KOPT-K1 (cell line): ENCODE measurements around the gene VSIG1.

Experiments used
- H3K27ac ChIP-seq: fragments of 200-600 bp; sonication (generic); 2 replicates; pipeline ENCODE4 v1.5.1; 2016; ENCODE audit warnings: antibody characterized with exemption, mild to moderate bottlenecking, low read depth, low read length; ENCODE audit not compliant: poor library complexity, severe bottlenecking
- H3K36me3 ChIP-seq: fragments of 200-600 bp; sonication (generic); 2 replicates; pipeline ENCODE4 v1.5.1; 2017; ENCODE audit warnings: antibody characterized with exemption, mild to moderate bottlenecking, low read length, moderate library complexity; ENCODE audit not compliant: insufficient read depth
- H3K9me3 ChIP-seq: fragments of 200-600 bp; sonication (generic); 2 replicates; pipeline ENCODE4 v1.5.1; 2017; ENCODE audit warnings: antibody characterized with exemption, low read length, mild to moderate bottlenecking; ENCODE audit not compliant: insufficient read depth, poor library complexity, severe bottlenecking

Gene VSIG1

DNA sequence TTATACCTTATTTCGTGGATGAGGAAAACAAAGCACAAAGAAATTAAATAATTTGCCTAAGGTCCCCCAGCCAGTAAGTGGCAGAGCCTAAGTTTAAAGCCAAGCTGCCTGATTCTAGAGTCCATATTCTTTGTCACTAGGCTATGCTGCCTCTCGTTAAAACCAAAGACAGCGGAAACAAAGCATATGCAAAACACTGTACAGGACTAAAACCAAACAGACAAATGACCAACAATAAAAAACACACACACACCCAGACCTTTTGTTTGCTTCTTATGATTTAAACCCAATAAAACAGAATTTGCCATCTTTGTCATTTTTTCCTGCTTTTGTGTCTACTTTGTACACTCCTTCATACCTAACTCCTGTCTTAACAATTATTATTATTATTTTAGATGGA is 10.1 kb upstream of the VSIG1 start:
- no peak overlapping the region for H3K27ac ChIP-seq
- no peaks in the 10 kb centered on the region for H3K9me3 ChIP-seq
- H3K36me3 ChIP-seq: no peaks in the 10 kb centered on the region

DNA sequence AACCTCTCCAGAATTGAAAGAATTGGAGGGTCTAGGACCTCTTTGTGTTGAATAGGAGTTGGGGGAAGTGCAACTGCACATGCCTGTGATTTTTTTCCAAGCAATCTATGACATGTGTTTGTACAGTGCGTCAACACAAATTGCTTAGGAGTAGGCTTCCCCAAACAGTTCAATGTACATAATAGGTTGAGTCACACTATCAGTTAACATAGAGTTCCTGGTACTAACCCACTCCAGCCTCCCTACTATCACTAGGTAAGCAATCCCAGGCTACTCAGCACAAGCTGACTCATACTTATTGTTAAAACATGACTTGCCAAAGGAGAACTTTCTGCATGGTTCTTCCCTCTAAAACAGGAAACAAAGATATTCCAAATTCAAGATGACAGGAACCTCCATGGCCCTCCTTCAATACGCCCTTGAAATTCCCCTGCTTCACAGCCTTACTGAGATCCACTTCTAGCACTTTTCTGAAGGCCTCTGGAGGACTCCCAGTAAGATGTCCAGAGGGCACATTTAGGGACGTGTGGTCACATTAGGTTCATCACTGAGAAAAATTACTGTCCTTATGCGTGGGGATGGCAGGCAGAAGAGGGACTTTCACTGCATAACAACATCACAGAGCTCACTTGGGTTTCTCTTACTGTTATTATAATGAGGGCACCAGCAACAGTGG is 8.4 kb upstream of the VSIG1 start:
- H3K36me3 ChIP-seq: no peaks in the 10 kb centered on the region
- no peak overlapping the region for H3K27ac ChIP-seq
- no peaks in the 10 kb centered on the region for H3K9me3 ChIP-seq

DNA sequence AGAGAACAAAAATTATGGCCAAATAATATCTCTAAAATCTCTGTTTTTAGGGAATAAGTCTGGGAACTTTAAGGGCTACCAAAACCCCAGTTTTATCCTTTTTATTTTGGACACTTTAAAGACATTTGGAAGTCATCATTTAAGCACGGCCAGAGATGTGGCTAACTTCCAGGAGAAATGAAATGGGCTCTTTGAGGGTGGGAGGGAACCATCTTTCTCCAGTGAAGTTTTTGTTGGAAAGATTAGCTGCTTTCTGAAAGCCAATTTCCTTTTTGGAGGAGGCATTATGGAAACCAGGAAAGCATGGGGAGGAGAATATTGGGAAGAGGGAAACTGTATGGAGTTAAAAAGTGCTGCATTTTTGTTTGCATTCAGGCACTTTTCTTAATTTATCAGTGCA is 4.8 kb downstream of the VSIG1 start:
- no peaks in the 10 kb centered on the region for H3K9me3 ChIP-seq
- no peaks in the 10 kb centered on the region for H3K36me3 ChIP-seq
- H3K27ac ChIP-seq: no peak overlapping the region

- Histone ChIP-seq H3K36me3 (no peaks in the 10 kb centered on the region), H3K27ac (no peak overlapping the region), H3K9me3 (no peaks in the 10 kb centered on the region)
These were observed 8.4 kb downstream of the VSIG1 start for GRCh38 chrX:108053218-108053617.

DNA sequence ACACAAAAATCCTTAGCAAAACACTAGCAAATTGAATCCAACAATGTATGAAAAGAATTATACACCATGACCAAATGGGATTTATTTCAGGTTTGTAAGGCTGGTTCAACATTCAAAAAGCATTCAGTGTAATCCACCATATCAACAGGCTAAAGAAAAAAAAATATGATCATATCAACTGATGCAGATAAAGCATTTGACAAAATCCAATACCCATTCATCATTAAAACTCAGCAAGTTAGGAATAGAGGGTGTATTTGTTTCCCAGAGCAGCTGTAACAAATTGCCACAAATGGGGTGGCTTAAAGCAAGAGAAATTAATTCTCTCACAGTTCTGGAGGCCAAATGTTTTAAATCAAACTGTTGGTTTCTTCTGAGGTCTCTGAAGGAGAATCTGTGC is 10.7 kb downstream of the VSIG1 start:
- Histone ChIP-seq H3K27ac (no peak overlapping the region), H3K36me3 (no peaks in the 10 kb centered on the region), H3K9me3 (no peaks in the 10 kb centered on the region)

DNA sequence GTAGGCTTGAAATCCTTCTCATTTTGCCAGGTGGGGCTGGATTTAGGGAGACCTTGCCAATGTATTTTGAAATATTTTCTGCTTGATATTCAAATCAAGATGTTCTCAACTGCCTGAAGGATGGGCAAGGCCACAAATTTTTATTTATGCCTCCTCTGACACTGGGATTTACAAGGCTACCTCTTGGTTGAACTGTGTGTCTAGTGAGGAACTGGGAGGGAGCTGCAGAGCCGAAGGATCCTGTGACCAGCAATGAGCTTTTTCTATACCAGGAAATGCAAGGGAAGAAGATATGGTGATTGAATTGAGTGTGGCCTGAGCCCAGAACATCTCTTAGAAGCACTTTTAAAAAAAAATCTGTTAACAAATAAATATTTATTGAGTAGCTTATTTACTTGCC is 14.9 kb downstream of the VSIG1 start:
- no peaks in the 10 kb centered on the region for H3K9me3 ChIP-seq
- no peaks in the 10 kb centered on the region for H3K36me3 ChIP-seq
- no peak overlapping the region for H3K27ac ChIP-seq

DNA sequence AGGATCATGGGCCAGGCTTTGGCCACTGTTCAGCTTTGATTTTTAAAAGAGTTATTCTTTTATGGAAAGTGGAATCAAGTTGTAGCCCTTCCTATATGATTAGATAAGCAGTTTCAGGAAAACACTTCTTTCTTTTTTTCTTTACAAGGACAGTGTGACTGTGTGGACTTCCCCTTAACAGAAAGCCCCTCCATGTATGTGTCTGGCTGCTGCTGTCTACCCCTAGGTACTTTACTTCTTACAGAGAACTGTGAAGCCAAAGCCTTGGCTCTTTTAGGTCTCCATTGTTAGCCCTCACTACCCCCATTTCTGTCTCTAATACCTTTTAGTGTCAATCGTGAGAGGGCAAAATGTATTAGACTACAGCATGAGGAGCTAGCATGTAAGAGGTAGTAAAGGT is 19.1 kb downstream of the VSIG1 start:
- Histone ChIP-seq H3K36me3 (no peaks in the 10 kb centered on the region), H3K9me3 (no peaks in the 10 kb centered on the region), H3K27ac (no peak overlapping the region)

- Histone ChIP-seq H3K27ac (no peak overlapping the region), H3K9me3 (no peaks in the 10 kb centered on the region), H3K36me3 (no peaks in the 10 kb centered on the region)
These were observed 19.7 kb downstream of the VSIG1 start for GRCh38 chrX:108064613-108065012.

GRCh38 chrX:108068121-108068520 is 23.3 kb downstream of the VSIG1 start:
- Histone ChIP-seq H3K27ac (no peak overlapping the region), H3K9me3 (no peaks in the 10 kb centered on the region)

DNA sequence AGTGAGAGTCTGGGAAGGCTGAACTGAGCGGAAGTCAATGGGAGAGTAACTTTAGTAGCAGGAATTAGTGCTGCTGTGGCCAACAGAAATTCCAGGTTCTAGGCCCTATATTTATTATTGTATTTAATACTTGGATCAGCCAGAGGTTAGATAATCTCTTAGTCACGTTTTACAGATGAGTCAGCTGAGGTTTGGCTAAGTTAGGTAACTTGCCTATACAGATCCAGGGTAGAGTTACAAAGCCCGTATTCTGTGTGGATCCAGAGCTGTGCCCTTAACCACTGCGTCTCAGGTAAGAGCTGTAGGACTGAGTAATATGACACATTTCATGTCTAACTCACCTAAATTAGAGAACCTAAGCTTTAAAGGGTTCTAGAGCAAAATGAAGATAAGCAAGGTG is 26.0 kb downstream of the VSIG1 start:
- Histone ChIP-seq H3K9me3 (no peaks in the 10 kb centered on the region), H3K27ac (no peak overlapping the region), H3K36me3 (no peaks in the 10 kb centered on the region)

More at GRCh38 chrX:108068121-108068520, 23.3 kb downstream of the VSIG1 start:
- no peaks in the 10 kb centered on the region for H3K36me3 ChIP-seq

GRCh38 chrX:108071578-108071977 is 26.7 kb downstream of the VSIG1 start:
- H3K36me3 ChIP-seq: no peaks in the 10 kb centered on the region
- no peaks in the 10 kb centered on the region for H3K9me3 ChIP-seq
- no peak overlapping the region for H3K27ac ChIP-seq

DNA sequence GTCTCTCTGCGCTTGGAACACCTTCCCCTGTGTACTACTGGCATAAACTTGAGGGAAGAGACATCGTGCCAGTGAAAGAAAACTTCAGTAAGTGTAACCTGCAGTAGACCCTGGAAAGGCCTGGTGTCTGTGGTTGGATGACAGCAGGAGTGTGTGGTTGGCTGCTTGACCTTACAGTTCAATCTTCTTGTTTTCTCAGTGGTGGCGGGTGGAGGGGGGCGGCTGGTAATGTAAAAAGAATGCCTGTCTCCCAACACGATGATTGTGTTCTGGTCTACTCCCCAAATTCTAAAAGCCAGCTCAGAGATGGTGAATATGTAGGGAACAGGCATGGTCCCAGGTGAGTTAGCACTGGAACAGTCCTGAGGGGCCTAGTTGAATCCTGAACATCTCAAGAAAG is 27.9 kb downstream of the VSIG1 start:
- Histone ChIP-seq H3K9me3 (no peaks in the 10 kb centered on the region), H3K27ac (no peak overlapping the region), H3K36me3 (no peaks in the 10 kb centered on the region)

DNA sequence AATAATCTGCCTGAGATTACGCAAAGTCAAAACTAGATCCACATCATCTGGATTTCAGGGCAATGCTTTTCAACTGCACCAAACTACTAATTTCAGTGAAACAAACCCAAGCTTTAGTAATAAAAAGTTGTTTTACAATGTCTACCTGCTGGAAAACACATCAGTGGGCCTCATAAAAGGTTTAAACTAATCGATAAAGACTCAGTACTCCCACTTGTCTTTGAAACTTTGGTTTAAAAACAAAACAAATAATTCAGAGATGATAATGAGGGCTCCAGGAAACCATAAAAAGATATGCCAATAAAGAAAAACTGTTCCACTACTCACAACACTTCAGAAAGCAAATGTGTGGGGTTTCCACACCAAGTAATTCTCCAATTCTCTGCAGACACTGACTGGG is 36.2 kb downstream of the VSIG1 start:
- Histone ChIP-seq H3K27ac (no peak overlapping the region), H3K36me3 (peaks cover 17% of the 10 kb centered on the region), H3K9me3 (no peaks in the 10 kb centered on the region)

DNA sequence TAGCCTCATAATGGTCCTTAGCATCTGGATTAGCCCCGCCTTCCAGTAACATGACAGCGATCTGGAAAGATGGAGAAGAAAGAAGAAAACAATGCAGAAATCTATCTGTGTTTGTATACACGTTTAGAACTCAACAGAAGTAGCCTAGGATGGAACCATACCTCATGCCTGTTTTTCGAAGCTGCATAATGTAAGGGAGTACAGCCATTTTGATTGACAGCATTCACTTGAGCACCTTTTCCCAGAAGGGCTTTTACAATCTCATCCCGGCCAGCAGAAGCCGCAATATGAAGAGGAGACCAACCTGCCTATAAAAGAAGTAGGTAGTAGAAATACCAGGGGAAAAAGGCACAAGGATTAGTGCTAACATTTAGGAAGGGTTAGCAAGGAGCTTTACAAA is 42.9 kb downstream of the VSIG1 start:
- H3K27ac ChIP-seq: no peak overlapping the region
- H3K36me3 ChIP-seq: peaks cover 44% of the 10 kb centered on the region
- no peaks in the 10 kb centered on the region for H3K9me3 ChIP-seq

- no peaks in the 10 kb centered on the region for H3K9me3 ChIP-seq
- no peak overlapping the region for H3K27ac ChIP-seq
- peaks cover 44% of the 10 kb centered on the region for H3K36me3 ChIP-seq
These were observed 43.6 kb downstream of the VSIG1 start for GRCh38 chrX:108088511-108088910.

GRCh38 chrX:108090491-108091263 is 45.8 kb downstream of the VSIG1 start:
- Histone ChIP-seq H3K36me3 (peaks cover 31% of the 10 kb centered on the region), H3K9me3 (no peaks in the 10 kb centered on the region)

More at GRCh38 chrX:108090491-108091263, 45.8 kb downstream of the VSIG1 start:
- peak overlapping the region; percentile 78 for H3K27ac ChIP-seq
